SW480 (cell line): Measurements from ENCODE around the gene LOXL3.

ENCODE experiments used
- DNase-seq: peaks from one replicate; pipeline ENCODE4 v3.0.0-alpha.2; 2016; ENCODE audit warnings: low spot score

LOXL3 gene

DNA sequence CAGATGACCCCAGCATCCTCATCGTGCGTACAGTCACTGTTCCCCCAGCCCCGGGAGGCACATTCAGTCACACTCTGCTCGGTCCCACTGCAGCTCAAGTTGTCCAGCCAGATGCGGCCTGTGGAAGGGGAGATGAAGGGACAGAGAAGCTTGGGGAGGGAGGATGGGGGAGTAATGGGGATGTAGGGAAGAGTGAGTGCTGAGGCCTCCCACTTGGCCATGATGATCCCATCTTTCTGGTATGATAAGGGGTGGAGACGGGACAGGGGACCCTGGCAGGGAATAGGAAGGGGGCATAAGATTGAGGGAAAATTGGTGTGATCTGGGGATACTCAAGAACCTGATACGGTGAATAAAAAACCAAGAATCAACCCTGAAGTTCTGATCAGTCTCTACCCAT lies 3.5 kb downstream of the LOXL3 start:
- DNase-seq: no peak

DNA sequence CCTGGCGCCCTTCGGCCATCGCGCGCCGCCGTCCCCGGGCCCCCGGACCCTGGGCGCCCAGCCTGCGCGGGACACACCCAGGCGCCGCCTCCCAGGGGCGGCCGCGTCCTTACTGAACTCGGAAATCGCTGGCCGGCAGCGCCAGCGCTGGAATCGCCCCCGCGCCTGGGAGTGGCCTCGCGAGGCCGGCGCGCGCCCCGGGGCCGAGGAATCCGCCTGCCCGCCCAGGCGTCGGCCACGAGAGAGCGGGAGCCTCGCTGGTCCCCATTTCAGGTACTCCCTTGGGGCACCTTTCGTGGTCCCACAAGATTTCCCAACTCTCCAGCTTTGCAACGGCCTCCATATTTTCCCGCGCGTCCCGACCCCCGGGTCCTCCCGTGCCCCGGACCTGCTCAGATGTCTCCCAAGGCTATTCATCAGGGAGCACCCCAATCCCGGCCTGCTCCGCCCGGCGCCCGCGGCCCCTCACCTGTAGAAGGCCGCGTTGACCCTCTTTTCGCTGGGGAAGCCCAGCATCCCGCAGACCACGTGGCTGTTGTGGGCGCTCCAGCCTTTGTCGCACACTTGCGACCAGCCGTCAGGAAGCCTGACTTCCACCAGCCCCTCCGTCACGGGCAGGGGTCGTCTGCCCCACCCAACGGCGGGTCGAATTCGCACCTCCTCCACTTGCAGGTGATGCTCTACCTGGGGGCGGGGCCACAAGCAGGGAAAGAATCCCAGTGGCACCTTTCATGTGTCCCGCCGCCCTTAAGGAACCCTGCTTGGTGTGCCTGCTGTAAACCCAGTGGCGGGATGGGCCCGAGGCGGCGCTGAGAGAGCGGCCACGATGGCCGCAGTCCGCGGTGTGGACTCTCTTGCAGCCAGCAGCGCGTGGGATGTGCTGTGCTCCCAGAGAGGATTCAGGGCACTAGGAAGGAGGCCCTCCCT lies 4.6 kb downstream of the LOXL3 start:
- peak; percentile 79 for DNase-seq

DNA sequence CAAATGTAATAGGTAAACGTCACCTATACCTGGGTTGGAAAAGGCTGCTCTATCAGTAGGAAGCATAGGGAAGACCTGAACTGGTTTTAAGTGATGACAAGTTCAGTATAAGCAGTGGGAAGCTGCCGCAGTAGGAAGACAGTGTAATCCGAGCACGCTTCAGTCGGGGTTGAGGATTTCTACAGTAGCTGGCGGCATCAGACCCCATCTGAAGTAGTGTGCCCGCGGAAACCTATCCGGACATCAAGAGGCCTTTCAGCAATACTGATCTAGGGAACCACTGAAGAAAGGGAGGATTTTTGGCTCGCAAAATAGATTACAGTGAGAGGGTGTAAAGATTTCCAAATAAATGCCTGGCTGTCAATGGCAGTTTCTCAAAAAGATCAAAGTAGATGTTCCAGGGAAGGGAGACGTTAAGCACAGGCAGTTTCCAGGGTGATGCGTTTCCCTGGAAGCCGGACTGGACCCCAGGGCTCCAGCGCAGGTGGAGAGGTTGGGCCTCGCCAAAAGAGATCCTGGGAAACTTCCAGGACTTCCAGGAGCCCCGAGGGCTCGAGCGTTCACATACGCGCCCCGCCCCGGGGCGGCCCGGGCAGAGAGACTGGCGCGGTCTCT lies 5.3 kb downstream of the LOXL3 start:
- DNase-seq: peak; percentile 42

DNA sequence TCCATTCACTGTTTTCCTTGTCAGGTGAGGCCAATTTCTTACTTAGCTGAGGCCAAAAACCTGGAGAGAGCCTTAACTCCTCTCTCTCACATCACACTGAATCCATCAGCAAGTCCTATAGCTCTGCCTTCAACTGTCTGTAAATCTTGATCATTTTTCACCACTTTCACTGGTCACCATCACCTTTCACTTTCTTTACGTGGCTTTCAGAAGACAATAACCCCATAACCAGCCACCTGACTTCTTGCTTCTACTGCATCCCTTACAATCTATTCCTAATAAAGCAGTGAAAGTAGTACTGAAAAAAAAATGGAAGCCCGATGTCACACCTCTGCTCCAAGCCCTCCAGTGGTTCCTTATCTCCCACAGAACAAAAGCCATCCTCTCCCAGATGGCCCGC lies 7.7 kb downstream of the LOXL3 start:
- DNase-seq: no peak

DNA sequence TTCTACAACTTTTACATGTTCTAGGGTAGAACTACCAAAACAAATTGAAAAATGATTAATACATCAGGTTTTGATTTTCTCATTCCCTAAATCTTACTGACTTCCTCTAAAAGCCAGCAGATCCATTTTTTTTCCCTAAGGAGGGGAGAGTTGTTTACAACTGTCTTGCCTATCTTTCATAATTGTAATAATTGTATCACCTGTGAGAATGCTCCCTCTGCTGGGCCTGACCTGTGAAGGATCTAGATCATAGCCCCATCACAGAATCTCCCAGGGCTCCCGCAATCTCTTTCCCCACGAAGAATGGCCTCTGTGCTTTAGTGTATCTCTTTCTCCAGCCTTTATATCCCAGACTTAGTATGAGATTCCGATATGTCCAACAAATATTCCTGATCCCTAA lies 9.1 kb downstream of the LOXL3 start:
- peak; percentile 50 for DNase-seq

DNA sequence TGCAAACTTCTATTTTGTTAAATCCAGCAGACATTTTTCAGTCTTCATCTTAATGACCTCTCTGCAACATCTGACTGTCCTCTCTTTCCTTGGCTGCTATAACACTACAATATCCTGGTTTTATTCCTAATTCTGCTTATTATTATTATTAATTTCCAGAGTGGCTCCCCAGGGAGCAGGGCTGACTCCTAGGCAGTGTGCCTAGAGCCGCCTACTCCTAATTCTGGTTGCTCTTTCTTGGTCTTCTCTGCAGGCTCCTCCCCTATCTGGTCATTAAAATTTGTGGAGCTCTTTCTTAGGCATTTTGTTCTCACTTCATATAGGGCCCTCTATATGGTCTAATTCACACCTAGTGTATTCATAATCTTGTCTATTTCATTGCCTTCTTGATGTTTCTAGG lies 10.8 kb downstream of the LOXL3 start:
- no peak for DNase-seq

DNA sequence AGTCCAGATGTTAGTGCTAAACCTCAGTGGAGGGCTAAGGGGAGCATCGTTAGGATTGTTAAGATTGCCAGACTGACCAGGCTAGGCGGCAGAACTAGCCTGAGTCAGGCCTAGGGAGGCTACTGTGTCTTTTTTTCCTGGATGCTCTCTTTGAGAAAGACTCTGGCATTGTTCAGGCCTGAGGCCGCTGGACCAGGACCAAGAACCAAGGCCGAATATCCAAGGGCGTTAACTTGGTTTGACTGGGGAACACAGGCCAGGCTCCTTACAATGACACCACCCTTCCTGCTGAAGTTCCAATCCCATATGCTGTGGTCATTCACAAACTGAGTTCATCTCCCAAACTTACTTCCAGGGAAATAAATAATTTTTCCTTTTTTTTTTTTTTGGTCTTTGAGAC lies 13.5 kb downstream of the LOXL3 start:
- DNase-seq: no peak

DNA sequence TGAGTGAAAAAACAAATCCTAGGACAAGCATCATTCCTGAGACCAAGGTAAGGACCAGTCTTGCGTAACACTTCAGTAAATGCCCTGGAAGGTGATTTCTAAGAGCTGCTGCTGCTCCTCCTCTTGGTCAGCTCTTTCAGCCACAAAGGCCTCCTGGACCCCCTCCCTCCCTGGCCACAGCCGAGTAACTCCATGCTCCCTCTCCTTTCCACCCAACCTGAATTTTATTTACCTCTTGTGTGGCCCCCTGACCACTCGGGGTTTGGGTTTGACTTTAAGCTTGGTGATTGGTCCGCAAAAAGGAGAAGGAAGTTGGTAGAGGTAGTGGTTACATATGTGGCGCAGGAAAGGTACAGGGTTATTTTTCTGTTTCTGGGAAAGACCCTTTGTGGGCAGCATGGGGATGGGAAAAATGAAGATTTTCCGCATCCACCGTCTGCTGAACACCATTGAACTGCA lies 14.8 kb downstream of the LOXL3 start:
- DNase-seq: no peak

DNA sequence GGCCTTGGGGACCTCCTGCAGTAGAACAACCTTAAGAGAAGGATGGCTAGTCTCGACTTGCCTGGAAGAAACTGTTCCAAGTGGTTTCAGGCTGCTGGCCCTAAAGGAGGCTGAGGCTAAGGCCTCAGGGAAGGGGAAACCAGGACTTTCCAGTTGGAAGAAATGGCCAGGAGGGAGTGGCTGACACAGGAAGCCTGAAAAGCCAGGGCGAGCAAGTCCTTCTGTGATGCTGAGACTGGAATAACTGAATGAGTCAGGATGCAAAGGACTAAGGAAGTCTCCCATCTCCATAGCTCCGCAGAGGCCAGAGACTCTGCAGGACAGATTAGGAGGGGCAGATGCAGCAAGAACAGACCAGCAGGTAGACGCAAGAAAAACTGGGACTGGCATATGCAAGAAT lies 16.6 kb downstream of the LOXL3 start:
- no peak for DNase-seq

DNA sequence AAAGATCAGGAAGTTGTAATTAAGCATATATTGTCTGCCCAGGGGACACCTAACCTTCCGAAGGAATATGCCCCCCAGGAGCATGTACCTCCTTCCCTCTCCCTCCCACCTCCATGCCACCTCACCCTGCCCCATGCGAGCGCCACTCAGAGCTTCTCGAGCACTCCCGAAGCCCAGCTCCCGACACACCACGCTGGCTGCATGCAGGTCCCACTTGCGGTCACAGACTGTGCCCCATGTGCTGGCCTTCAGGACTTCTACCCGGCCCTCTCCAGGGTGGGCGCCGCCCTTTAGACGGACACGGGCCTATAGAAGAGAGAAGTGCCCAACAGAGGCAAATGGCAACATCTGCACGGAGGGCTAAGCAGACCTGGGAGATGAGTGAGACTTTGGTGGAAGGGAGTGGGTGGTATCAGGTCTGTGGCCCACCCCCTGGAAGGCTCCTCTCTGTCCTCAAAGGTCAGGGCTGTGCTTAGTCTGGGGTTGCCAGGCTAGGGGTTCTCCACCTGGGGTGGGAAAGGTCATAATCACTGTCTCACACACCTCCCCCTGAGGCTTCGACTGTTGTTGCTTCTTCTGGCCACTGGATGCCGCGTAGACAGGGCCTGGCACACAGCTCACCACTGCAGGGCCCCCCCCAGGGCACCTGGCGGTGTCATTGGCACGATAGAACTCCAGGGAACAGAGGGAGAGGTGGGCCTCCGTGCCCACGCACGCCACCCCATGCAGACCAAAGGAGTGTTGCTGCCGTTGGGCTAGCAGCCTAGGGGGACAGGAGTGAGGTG lies 17.4 kb downstream of the LOXL3 start:
- no peak for DNase-seq

DNA sequence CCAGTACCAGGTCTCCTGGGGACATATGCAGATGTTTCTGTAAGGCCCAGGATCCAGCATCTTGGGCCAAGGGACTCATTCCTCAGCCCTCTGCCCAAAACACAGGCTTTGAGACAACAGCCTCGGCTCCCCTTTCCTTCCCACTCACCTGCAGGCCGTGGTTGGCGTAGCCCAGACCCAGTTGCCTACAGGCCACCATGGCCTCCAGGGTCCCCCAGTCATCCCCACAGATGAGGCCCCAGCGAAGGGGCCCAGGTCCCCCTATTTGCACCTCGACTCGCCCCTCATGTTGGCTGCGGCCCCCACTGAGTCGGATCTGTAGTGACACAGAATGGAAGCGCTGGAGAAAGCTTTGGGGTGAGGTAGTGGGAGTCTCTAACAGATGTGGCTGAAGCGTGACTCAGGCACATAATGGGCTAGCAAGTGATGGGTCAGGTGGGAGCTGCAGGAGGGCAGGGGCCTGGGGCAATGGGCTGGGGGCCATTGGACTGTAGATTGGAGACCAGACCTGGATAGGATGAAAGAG lies 18.2 kb downstream of the LOXL3 start:
- no peak for DNase-seq

DNA sequence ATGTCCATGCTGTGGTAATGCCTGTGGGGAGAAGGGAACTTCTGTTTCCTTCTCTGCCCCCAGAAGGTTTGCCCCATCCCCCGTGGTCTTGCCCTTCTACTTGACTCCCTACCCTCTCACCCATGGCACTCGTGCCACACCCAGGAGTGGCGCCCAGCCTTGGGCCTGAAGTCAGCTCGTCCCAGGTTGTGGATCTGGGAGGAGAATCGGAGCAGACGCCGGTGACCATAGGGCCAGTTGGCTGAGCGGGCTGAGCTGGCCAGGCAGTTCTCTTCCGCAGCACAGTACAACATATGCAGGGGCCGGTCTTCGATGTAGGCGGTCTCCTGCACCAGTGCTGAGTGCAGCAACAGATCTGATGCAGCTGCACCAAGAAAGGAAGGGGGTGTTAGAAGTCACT lies 19.3 kb downstream of the LOXL3 start:
- DNase-seq: no peak

DNA sequence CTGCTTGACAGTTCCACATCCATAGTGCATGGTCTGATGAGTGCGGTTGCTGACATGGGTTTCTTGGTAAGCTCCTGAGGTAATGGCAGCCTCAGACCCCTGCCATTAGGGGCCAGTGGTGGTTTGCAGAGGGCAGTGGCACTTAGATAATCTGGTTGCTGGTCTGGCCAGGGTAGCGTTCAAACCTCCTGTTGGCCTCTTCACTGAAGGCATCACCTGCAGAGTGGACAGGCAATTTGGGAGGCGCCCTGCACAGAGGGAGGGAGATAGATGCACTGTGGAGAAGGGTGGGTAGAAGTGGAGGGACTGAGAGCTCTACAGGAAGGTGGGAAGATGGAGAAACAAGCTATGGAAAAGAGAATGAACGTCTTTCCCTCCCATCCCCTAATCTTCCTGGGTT lies 20.3 kb downstream of the LOXL3 start:
- no peak for DNase-seq

DNA sequence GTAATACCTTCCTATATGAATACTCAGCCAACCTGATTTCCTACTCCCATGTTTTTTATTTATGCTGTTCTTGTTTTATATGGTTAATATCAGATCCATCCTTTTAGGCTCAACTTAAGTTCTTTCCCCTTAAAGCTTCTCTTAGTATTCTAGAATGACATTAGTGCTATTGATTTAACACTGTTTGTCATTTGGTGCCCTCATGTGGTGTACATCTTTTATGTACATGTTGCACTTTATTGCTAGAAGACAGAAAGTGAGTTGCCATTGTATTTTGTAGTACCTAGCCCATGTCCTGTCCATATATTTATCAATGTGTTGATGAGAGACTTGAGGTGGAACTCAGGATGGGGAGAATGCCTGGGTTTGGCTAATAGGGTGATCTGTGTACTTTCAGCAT lies 21.5 kb downstream of the LOXL3 start:
- peak; percentile 62 for DNase-seq

DNA sequence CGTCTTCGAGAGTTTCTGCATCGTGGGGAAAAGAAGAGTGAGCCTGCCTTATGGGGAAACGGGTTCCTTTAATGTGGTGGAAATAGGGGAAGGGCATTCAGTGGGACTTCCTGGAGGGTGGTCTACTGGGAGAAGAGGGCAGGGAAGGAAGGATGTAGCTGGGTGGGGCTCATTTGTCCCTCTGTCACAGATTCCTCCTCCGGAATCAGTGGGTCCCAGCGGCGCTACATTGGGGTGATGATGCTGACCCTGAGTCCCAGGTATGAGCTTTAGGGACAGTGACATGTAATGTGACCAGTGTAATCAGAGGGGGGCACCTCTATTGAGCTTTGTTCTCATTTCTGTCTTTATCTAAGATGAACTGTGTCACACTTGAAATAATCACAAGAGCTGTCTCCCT lies 22.1 kb downstream of the LOXL3 start:
- no peak for DNase-seq

DNA sequence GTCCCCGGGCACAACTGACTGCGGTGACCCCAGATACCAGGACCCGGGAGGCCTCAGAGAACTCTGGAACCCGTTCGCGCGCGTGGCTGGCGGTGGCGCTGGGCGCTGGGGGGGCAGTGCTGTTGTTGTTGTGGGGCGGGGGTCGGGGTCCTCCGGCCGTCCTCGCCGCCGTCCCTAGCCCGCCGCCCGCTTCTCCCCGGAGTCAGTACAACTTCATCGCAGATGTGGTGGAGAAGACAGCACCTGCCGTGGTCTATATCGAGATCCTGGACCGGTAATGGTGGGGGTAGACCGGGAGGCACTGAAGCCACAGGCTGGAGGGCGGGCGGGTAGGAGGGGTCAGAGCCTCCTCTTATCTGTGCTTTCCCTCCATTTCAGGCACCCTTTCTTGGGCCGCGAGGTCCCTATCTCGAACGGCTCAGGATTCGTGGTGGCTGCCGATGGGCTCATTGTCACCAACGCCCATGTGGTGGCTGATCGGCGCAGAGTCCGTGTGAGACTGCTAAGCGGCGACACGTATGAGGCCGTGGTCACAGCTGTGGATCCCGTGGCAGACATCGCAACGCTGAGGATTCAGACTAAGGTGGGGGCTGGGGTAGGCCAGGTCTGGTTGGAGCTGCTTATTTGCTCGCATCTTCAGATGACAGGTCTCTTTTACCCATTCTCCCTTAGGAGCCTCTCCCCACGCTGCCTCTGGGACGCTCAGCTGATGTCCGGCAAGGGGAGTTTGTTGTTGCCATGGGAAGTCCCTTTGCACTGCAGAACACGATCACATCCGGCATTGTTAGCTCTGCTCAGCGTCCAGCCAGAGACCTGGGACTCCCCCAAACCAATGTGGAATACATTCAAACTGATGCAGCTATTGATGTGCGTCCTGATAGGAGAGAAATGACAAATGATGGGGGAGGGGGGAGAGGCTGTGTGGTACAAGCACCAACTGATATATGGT lies 23.2 kb downstream of the LOXL3 start:
- DNase-seq: peak; percentile 34

DNA sequence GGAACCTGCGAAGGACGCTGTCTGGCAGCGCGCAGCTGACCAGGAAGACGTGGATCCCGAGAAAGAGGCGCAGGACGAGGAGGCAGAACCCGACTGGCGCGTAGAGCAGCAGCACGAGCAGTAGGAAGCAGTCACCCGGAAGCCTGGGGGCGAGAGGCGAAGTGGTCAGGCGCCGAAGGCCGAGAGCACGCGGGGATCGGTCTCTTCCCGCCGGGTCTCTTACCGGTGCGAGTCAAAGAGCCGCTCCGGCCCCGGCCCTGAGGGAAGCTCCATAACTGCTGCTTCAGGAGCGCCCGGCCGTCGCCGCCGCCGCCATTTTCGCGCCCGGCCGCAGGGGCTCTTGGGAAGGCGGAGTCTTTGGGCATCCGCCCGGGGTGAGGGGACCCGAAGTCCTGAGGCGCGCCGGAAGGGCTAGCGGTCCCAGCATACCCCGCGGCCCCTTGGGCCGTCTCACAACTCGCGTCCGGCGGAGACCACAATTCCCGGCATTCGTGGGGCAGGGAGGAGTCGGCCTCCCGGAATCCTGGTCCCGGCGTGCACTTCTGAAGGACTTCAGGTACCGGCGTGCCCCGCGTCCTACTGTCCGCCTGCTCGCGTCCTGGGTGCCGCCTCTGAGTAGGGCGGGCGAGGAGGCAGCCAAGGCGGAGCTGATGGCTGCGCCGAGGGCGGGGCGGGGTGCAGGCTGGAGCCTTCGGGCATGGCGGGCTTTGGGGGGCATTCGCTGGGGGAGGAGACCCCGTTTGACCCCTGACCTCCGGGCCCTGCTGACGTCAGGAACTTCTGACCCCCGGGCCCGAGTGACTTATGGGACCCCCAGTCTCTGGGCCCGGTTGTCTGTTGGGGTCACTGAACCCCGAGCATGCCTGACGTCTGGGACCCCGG lies 24.1 kb downstream of the LOXL3 start, which contains the start of the genes AUP1 and HTRA2:
Gene AUP1, minus strand, starts transcription at position 350 of the 882 bp plus-strand sequence. Its CDS starts 77 bp downstream, at position 273.
Gene HTRA2, plus strand, starts transcription at position 577 of the 882 bp plus-strand sequence. Its CDS starts 74 bp downstream, at position 651.
- peak; percentile 99 for DNase-seq

DNA sequence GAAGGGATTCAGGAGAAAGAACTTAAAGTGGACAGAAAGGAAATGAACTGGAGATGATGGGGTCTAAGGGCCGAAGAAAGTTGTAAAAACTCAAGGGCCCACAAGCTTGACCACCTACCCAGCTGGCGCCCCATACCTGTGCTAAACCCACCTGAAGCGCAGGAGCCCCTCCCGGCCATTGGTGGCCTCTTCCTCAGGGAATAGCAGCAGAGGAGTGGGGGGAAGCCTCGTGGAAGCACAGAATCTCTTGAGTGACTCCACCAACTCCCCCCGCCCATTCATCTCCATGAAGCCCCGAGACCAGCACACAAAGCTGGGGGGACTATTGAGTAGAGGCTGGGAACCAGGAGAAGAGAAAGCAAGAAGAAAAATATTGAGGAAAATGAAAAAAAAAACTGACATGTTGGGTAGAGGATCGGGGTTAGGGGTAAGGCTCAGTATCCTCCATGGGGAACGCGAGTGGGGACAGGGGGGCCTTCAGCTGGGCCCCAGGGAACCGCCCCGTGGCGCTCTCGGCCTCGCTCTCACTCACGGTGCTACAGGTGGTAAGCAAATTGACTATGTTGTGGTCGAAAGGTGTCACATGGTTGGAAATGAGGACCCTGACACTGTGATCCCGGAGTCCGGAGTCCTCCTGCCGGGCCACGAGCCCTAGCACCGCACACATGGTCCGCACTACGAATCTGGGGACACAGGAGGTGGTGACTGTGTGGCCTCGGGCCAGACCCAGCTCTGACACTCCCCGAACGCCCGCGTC lies 25.0 kb downstream of the LOXL3 start:
- DNase-seq: no peak

DNA sequence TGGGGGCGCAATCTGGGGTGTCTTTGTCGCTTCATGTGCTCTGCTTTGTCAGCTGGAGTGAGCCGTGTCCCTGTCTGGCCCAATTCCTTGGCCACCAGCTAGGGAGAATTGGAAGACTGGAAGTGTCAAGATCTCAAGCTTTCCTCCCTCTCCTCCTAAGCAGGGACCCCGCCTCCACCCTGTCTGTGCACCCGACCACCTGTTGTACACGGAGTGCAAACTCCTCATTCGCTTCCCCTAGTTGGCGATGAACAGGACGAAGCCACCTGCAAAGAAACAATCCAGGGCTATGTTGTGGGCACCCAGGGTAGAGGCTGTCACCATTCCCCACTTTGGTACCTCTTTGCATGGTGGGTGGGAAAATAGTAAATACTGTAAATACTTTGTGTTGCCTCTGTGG lies 26.0 kb downstream of the LOXL3 start:
- DNase-seq: no peak
